HCT116 (cell line): Measurements from ENCODE around the gene TXNL1.

Experiments
- CTCF ChIP-seq, 3 experiments: fragments of 200-600 bp in 1 of 3; sonication (generic) in 1 of 3; IDR thresholded peaks in 2 of 3; conservative IDR thresholded peaks in 1 of 3; 2 replicates each; pipeline ENCODE4 v1.5.1; 2012 to 2017; ENCODE audit warnings: low read depth in 2 of 3, low read length in 2 of 3, antibody characterized with exemption in 1 of 3, borderline replicate concordance in 1 of 3, control low read depth in 1 of 3, mild to moderate bottlenecking in 1 of 3, mixed read lengths in 1 of 3, mixed run types in 1 of 3, moderate library complexity in 1 of 3; ENCODE audit not compliant: insufficient read depth in 1 of 3
- ELF1 ChIP-seq: IDR thresholded peaks from 2 replicates; pipeline ENCODE4 v1.6.1; 2012; ENCODE audit warnings: low read depth, borderline replicate concordance
- EZH2 ChIP-seq: fragments of 200-600 bp; sonication (generic); IDR thresholded peaks from 2 replicates; pipeline ENCODE4 v1.6.1; 2017; ENCODE audit warnings: antibody characterized with exemption, mixed run types
- POLR2A ChIP-seq: IDR thresholded peaks from 2 replicates; pipeline ENCODE4 v1.7.0; 2011; ENCODE audit warnings: borderline replicate concordance; ENCODE audit not compliant: insufficient read depth, insufficient read length; ENCODE audit errors: extremely low read depth
- SIN3A ChIP-seq: IDR thresholded peaks from 2 replicates; pipeline ENCODE4 v1.6.1; 2012; ENCODE audit warnings: low read depth

GRCh38 chr18:56637176-56637575 lies 1.2 kb downstream of the TXNL1 start:
- no peak for TF ChIP-seq SIN3A
- no peak for TF ChIP-seq CTCF (IDR thresholded peaks at IDR 0.05 in 2 of 3, conservative IDR thresholded peaks at IDR 0.05 in 1 of 3; ENCODE audit: borderline replicate concordance in 1 of 3, insufficient read depth in 1 of 3, low read depth in 2 of 3, low read length in 2 of 3)
- no peak for TF ChIP-seq ELF1
- TF ChIP-seq POLR2A = no peak
- no peak for TF ChIP-seq EZH2
